ENCODE results near the gene ADISSP. TPM values are rescaled to one million over a fixed set of nuclear protein-coding genes. Genes with fewer than 3 reads are reported as not detected.
A peak's percentile ranks its signal among the peaks of the same experiment; 100 is the strongest.

ADISSP gene
- total RNA-seq, 1 donor from 2014 or later, result 64.6 TPM

- no peaks in the 10 kb centered on the region for H3K9me3 Mint-ChIP-seq
- H3K4me1 Mint-ChIP-seq (ENCODE audit: low read depth), result peaks cover 54% of the 10 kb centered on the region
- H3K36me3 Mint-ChIP-seq (ENCODE audit: low read depth), result peaks cover 8% of the 10 kb centered on the region
- no peak for DNase-seq (ENCODE audit: low spot score)
- peaks cover 10% of the 10 kb centered on the region for H3K27me3 Mint-ChIP-seq (ENCODE audit: insufficient read depth)
- intact Hi-C loops (cut with micrococcal nuclease), result no loop called here
- no peak overlapping the region for H3K27ac Mint-ChIP-seq
- peak overlapping the region; percentile 74 for H3K4me3 Mint-ChIP-seq
These were observed 16.8 kb upstream of the ADISSP start for GRCh38 chr20:3784216-3784853.

GRCh38 chr20:3783511-3784195 lies 16.1 kb upstream of the ADISSP start:
- peak overlapping the region; percentile 65 for H3K27ac Mint-ChIP-seq
- peaks cover 6% of the 10 kb centered on the region for H3K36me3 Mint-ChIP-seq (ENCODE audit: low read depth)
- intact Hi-C loops (cut with micrococcal nuclease), result no loop called here

GRCh38 chr20:3783068-3783489 lies 15.5 kb upstream of the ADISSP start:
- Mint-ChIP-seq H3K27ac (no peak overlapping the region), H3K36me3 (ENCODE audit: low read depth) (peaks cover 6% of the 10 kb centered on the region), H3K4me1 (ENCODE audit: low read depth) (peaks cover 43% of the 10 kb centered on the region), H3K9me3 (no peaks in the 10 kb centered on the region), H3K27me3 (ENCODE audit: insufficient read depth) (peaks cover 16% of the 10 kb centered on the region), H3K4me3 (no peak overlapping the region)
- intact Hi-C loops (cut with micrococcal nuclease), result no loop called here
- no peak for DNase-seq (ENCODE audit: low spot score)

More at GRCh38 chr20:3783511-3784195, 16.1 kb upstream of the ADISSP start:
- no peak for DNase-seq (ENCODE audit: low spot score)
- Mint-ChIP-seq H3K4me1 (ENCODE audit: low read depth) (peaks cover 49% of the 10 kb centered on the region), H3K9me3 (no peaks in the 10 kb centered on the region), H3K4me3 (no peak overlapping the region), H3K27me3 (ENCODE audit: insufficient read depth) (peaks cover 14% of the 10 kb centered on the region)

GRCh38 chr20:3782597-3782996 lies 15.0 kb upstream of the ADISSP start:
- Mint-ChIP-seq H3K4me3 (no peak overlapping the region), H3K9me3 (no peaks in the 10 kb centered on the region), H3K27ac (no peak overlapping the region), H3K27me3 (ENCODE audit: insufficient read depth) (peaks cover 16% of the 10 kb centered on the region), H3K36me3 (ENCODE audit: low read depth) (peaks cover 6% of the 10 kb centered on the region), H3K4me1 (ENCODE audit: low read depth) (peaks cover 39% of the 10 kb centered on the region)
- no peak for DNase-seq (ENCODE audit: low spot score)
- intact Hi-C loops (cut with micrococcal nuclease), result no loop called here

GRCh38 chr20:3781153-3781910 lies 13.8 kb upstream of the ADISSP start, which contains the start of gene SPEF1:
TSS of gene SPEF1 (minus strand) at chr20:3781448. CDS start at chr20:3781287, 161 bp downstream.
- intact Hi-C loops (cut with micrococcal nuclease), result loop anchor here (1.0 kb wide), 1 partner anchor 39 kb away; the partner anchor contains the start of gene AP5S1
- peaks cover 43% of the 10 kb centered on the region for H3K4me1 Mint-ChIP-seq (ENCODE audit: low read depth)
- H3K36me3 Mint-ChIP-seq (ENCODE audit: low read depth), result peaks cover 6% of the 10 kb centered on the region
- H3K9me3 Mint-ChIP-seq, result no peaks in the 10 kb centered on the region
- H3K27me3 Mint-ChIP-seq (ENCODE audit: insufficient read depth), result peaks cover 24% of the 10 kb centered on the region
- peak within 1 kb of the TSS; percentile 64 for H3K4me3 Mint-ChIP-seq
- H3K27ac Mint-ChIP-seq, result no peak within 1 kb of the TSS
- DNase-seq (ENCODE audit: low spot score), result no peak

- Mint-ChIP-seq H3K27me3 (ENCODE audit: insufficient read depth) (peaks cover 24% of the 10 kb centered on the region), H3K4me3 (peak overlapping the region; percentile 7), H3K27ac (no peak overlapping the region), H3K36me3 (ENCODE audit: low read depth) (peaks cover 1% of the 10 kb centered on the region), H3K9me3 (peaks cover 8% of the 10 kb centered on the region), H3K4me1 (ENCODE audit: low read depth) (peaks cover 33% of the 10 kb centered on the region)
- no peak for DNase-seq (ENCODE audit: low spot score)
- intact Hi-C loops (cut with micrococcal nuclease), result loop anchor here (5.0 kb wide), 1 partner anchor 128 kb away; no protein-coding TSS in a partner anchor
These were observed 11.4 kb upstream of the ADISSP start for GRCh38 chr20:3778976-3779375.

GRCh38 chr20:3777716-3778629 lies 10.4 kb upstream of the ADISSP start:
- no peaks in the 10 kb centered on the region for H3K36me3 Mint-ChIP-seq (ENCODE audit: low read depth)
- H3K4me1 Mint-ChIP-seq (ENCODE audit: low read depth), result peaks cover 25% of the 10 kb centered on the region
- H3K4me3 Mint-ChIP-seq, result peak overlapping the region; percentile 75
- intact Hi-C loops (cut with micrococcal nuclease), result loop anchor here (1.0 to 5.0 kb wide), 2 partner anchors 10 to 129 kb away; no protein-coding TSS in a partner anchor
- H3K9me3 Mint-ChIP-seq, result peaks cover 8% of the 10 kb centered on the region
- no peak overlapping the region for H3K27ac Mint-ChIP-seq
- H3K27me3 Mint-ChIP-seq (ENCODE audit: insufficient read depth), result peaks cover 26% of the 10 kb centered on the region
- DNase-seq (ENCODE audit: low spot score), result no peak

GRCh38 chr20:3777381-3777715 lies 9.8 kb upstream of the ADISSP start:
- no peak overlapping the region for H3K27ac Mint-ChIP-seq
- intact Hi-C loops (cut with micrococcal nuclease), result loop anchor here (1.0 to 5.0 kb wide), 2 partner anchors 9 to 130 kb away; no protein-coding TSS in a partner anchor

GRCh38 chr20:3775457-3776108 lies 8.0 kb upstream of the ADISSP start:
- Mint-ChIP-seq H3K27ac (no peak overlapping the region), H3K4me3 (no peak overlapping the region), H3K36me3 (ENCODE audit: low read depth) (no peaks in the 10 kb centered on the region), H3K27me3 (ENCODE audit: insufficient read depth) (peaks cover 30% of the 10 kb centered on the region), H3K9me3 (peaks cover 8% of the 10 kb centered on the region), H3K4me1 (ENCODE audit: low read depth) (peaks cover 11% of the 10 kb centered on the region)
- intact Hi-C loops (cut with micrococcal nuclease), result loop anchor here (5.0 kb wide), 1 partner anchor 132 kb away; no protein-coding TSS in a partner anchor
- no peak for DNase-seq (ENCODE audit: low spot score)

More at GRCh38 chr20:3777381-3777715, 9.8 kb upstream of the ADISSP start:
- Mint-ChIP-seq H3K4me1 (ENCODE audit: low read depth) (peaks cover 25% of the 10 kb centered on the region), H3K4me3 (peak overlapping the region; percentile 75), H3K27me3 (ENCODE audit: insufficient read depth) (peaks cover 29% of the 10 kb centered on the region), H3K36me3 (ENCODE audit: low read depth) (no peaks in the 10 kb centered on the region), H3K9me3 (peaks cover 8% of the 10 kb centered on the region)
- DNase-seq (ENCODE audit: low spot score), result no peak

GRCh38 chr20:3771552-3772058 lies 4.1 kb upstream of the ADISSP start:
- intact Hi-C loops (cut with micrococcal nuclease), result no loop called here
- H3K4me1 Mint-ChIP-seq (ENCODE audit: low read depth), result peaks cover 13% of the 10 kb centered on the region
- peaks cover 8% of the 10 kb centered on the region for H3K9me3 Mint-ChIP-seq
- H3K27me3 Mint-ChIP-seq (ENCODE audit: insufficient read depth), result peaks cover 13% of the 10 kb centered on the region
- no peak overlapping the region for H3K27ac Mint-ChIP-seq
- no peak for DNase-seq (ENCODE audit: low spot score)
- H3K36me3 Mint-ChIP-seq (ENCODE audit: low read depth), result no peaks in the 10 kb centered on the region
- H3K4me3 Mint-ChIP-seq, result no peak overlapping the region

- no peaks in the 10 kb centered on the region for H3K9me3 Mint-ChIP-seq
- peaks cover 9% of the 10 kb centered on the region for H3K27me3 Mint-ChIP-seq (ENCODE audit: insufficient read depth)
- peak overlapping the region; percentile 87 for H3K4me3 Mint-ChIP-seq
- intact Hi-C loops (cut with micrococcal nuclease), result loop anchor here (1.0 to 5.0 kb wide), 9 partner anchors 9 to 314 kb away; partner anchors contain the start of genes ATRN, CENPB, MAVS and RNF24
- peaks cover 20% of the 10 kb centered on the region for H3K4me1 Mint-ChIP-seq (ENCODE audit: low read depth)
- H3K27ac Mint-ChIP-seq, result peak overlapping the region; percentile 92
- peak; percentile 74 for DNase-seq (ENCODE audit: low spot score)
- no peaks in the 10 kb centered on the region for H3K36me3 Mint-ChIP-seq (ENCODE audit: low read depth)
These were observed 983 bp upstream of the ADISSP start for GRCh38 chr20:3768342-3769130.

Measured in activated T-helper 1 cell treated with anti-CD3 and anti-CD28 coated beads, Interleukin-12 subunit alpha, Interleukin-12 subunit beta, Interleukin-2, Interleukin-4 antibody, amounts not matched to agents 30 ng/mL and 10 ng/mL and 1 ng/mL, durations not matched to agents 14 hours and 24 hours and 36 hours (primary cell).